Measurements from ENCODE around the gene NIP7. TPM values are rescaled to one million over a fixed set of nuclear protein-coding genes. Genes with fewer than 3 reads are reported as not detected.
"Not testable (repeated sequence)": the region's sequence is repeated elsewhere in the genome, so short reads cannot be mapped to it uniquely, and the experiment has no call there.

NIP7 gene
- total RNA-seq (2022) (55.4 and 62.1 TPM in 2 replicates), Bru-seq, nascent RNA (percentile 97 among the genes with signal in this experiment), BruChase-seq, experiment 1, labeled RNA remaining after a 6-hour chase (percentile 99 among the genes with signal in this experiment), BruChase-seq, experiment 2, labeled RNA remaining after a 2-hour chase (percentile 99 among the genes with signal in this experiment)
- long read RNA-seq, transcript NIP7-201 (5 exons, 2,402 nt) = major isoform, 213 of 237 reads
- long read RNA-seq, partial matches to known transcripts = 2 of 237 reads
- long read RNA-seq, other reads (novel, unspliced or antisense) = 17 of 237 reads

GRCh38 chr16:69339289-69340094 is at the start of gene NIP7, which contains the start of gene COG8:
TSS of gene NIP7 (plus strand) at chr16:69339772. CDS start at chr16:69339830, 58 bp downstream.
TSS of gene COG8 (minus strand) at chr16:69339564. CDS start at chr16:69339552, 12 bp downstream.
- peak within 1 kb of the TSS; percentile 95 for H3K27ac Mint-ChIP-seq (ENCODE audit: low read depth, unreplicated experiment)
- peak; percentile 76 for TF ChIP-seq CTCF (IDR thresholded peaks at IDR 0.05; ENCODE audit: unreplicated experiment)
- H3K36me3 Mint-ChIP-seq (ENCODE audit: insufficient read depth, unreplicated experiment) = peaks cover 80% of the 10 kb centered on the region
- peaks cover 5% of the 10 kb centered on the region for H3K4me1 Mint-ChIP-seq (ENCODE audit: insufficient read depth, unreplicated experiment)
- intact Hi-C loops (cut with micrococcal nuclease) = loop anchor here (1.0 to 5.0 kb wide), 2 partner anchors 9 to 258 kb away; partner anchors contain the start of gene PDF
- ChIA-PET POLR2A (interaction anchor here (0.6 to 6.5 kb wide), 18 partner anchors 9 to 1466 kb away, joined by 3 to 114 read pairs (median 4); partner anchors contain the start of genes EDC4, PDF, TERF2 and TMED6), CTCF (interaction anchor here (0.7 to 1.3 kb wide), 8 partner anchors 11 to 415 kb away, joined by 3 to 5 read pairs (median 3); partner anchors contain the start of gene NOB1)
- no peaks in the 10 kb centered on the region for H3K27me3 Mint-ChIP-seq (ENCODE audit: insufficient read depth, unreplicated experiment)
- H3K4me3 Mint-ChIP-seq (ENCODE audit: unreplicated experiment) = peak within 1 kb of the TSS; percentile 88
- no TSS peak for BruUV-seq (replicated peaks)
- H3K9me3 Mint-ChIP-seq (ENCODE audit: unreplicated experiment) = no peaks in the 10 kb centered on the region
- peak; percentile 99 for DNase-seq (ENCODE audit: unreplicated experiment)

DNA sequence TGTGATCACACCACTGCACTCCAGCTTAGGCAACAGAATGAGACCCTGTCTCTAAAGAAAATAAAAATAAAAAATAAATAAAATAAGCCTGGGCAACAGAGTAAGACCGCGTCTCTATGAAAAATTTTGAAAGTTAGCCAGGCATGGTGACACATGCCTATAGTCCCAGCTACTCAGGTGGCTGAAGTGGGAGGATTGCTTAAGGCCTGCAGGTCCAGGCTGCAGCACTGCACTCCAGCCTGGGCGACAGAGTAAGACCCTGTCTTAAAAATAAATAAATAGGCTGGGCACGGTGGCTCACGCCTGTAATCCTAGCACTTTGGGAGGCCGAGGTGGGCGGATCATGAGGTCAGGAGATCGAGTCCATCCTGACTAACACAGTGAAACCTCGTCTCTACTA is 47.9 kb upstream of the NIP7 start:
- H3K36me3 Mint-ChIP-seq (ENCODE audit: insufficient read depth, unreplicated experiment) = peaks cover 13% of the 10 kb centered on the region
- CTCF ChIA-PET = interaction anchor here (0.7 kb wide), 1 partner anchor 567 kb away, joined by 6 read pairs; no protein-coding TSS in a partner anchor
- H3K27me3 Mint-ChIP-seq (ENCODE audit: insufficient read depth, unreplicated experiment); DNase-seq (ENCODE audit: unreplicated experiment); H3K9me3 Mint-ChIP-seq (ENCODE audit: unreplicated experiment); BruUV-seq (replicated peaks); POLR2A ChIA-PET; intact Hi-C loops (cut with micrococcal nuclease); H3K27ac Mint-ChIP-seq (ENCODE audit: low read depth, unreplicated experiment); H3K4me1 Mint-ChIP-seq (ENCODE audit: insufficient read depth, unreplicated experiment); H3K4me3 Mint-ChIP-seq (ENCODE audit: unreplicated experiment): not testable (repeated sequence)

- POLR2A ChIA-PET = interaction anchor here (0.8 kb wide), 1 partner anchor 9 kb away, joined by 3 read pairs; no protein-coding TSS in a partner anchor
- BruUV-seq (replicated peaks) = no TSS peak
- CTCF ChIA-PET = interaction anchor here (0.6 to 0.7 kb wide), 2 partner anchors 136 to 189 kb away, joined by 3 to 4 read pairs; no protein-coding TSS in a partner anchor
- Mint-ChIP-seq H3K4me1 (ENCODE audit: insufficient read depth, unreplicated experiment) (peaks cover 6% of the 10 kb centered on the region), H3K36me3 (ENCODE audit: insufficient read depth, unreplicated experiment) (peaks cover 21% of the 10 kb centered on the region), H3K4me3 (ENCODE audit: unreplicated experiment) (no peak overlapping the region), H3K9me3 (ENCODE audit: unreplicated experiment) (no peaks in the 10 kb centered on the region), H3K27me3 (ENCODE audit: insufficient read depth, unreplicated experiment) (no peaks in the 10 kb centered on the region), H3K27ac (ENCODE audit: low read depth, unreplicated experiment) (no peak overlapping the region)
- DNase-seq (ENCODE audit: unreplicated experiment) = no peak
- intact Hi-C loops (cut with micrococcal nuclease) = no loop called here
- no peak for TF ChIP-seq CTCF (IDR thresholded peaks at IDR 0.05; ENCODE audit: unreplicated experiment)
These were observed 46.2 kb upstream of the NIP7 start for GRCh38 chr16:69293401-69293800.

DNA sequence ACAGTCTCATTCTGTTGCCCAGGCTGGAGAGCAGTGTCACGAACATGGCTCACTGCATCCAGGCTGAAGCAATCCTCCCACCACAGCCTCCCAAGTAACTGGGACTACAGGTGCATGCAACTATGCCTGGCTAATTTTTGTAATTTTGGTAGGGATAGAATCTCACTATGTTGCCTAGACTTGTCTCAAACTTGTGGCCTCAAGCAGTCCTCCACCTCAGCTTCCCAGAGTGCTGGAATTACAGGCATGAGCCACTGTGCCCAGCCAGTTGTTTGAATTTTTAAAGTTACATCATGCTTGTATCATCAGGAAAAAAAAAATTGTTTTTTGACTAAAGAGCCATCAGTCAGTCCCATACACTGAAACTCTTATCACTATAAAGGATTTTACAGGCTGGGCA is 45.5 kb upstream of the NIP7 start:
- ChIA-PET CTCF (no interaction called here), POLR2A (interaction anchor here (0.8 kb wide), 1 partner anchor 9 kb away, joined by 3 read pairs; no protein-coding TSS in a partner anchor)
- Mint-ChIP-seq H3K9me3 (ENCODE audit: unreplicated experiment) (no peaks in the 10 kb centered on the region), H3K27ac (ENCODE audit: low read depth, unreplicated experiment) (no peak overlapping the region), H3K36me3 (ENCODE audit: insufficient read depth, unreplicated experiment) (peaks cover 21% of the 10 kb centered on the region), H3K4me1 (ENCODE audit: insufficient read depth, unreplicated experiment) (peaks cover 6% of the 10 kb centered on the region), H3K27me3 (ENCODE audit: insufficient read depth, unreplicated experiment) (no peaks in the 10 kb centered on the region), H3K4me3 (ENCODE audit: unreplicated experiment) (no peak overlapping the region)
- DNase-seq (ENCODE audit: unreplicated experiment) = no peak
- no peak for TF ChIP-seq CTCF (IDR thresholded peaks at IDR 0.05; ENCODE audit: unreplicated experiment)
- intact Hi-C loops (cut with micrococcal nuclease) = no loop called here
- no TSS peak for BruUV-seq (replicated peaks)

- intact Hi-C loops (cut with micrococcal nuclease); H3K27ac Mint-ChIP-seq (ENCODE audit: low read depth, unreplicated experiment); BruUV-seq (replicated peaks); H3K4me3 Mint-ChIP-seq (ENCODE audit: unreplicated experiment); H3K9me3 Mint-ChIP-seq (ENCODE audit: unreplicated experiment); H3K27me3 Mint-ChIP-seq (ENCODE audit: insufficient read depth, unreplicated experiment); DNase-seq (ENCODE audit: unreplicated experiment); H3K4me1 Mint-ChIP-seq (ENCODE audit: insufficient read depth, unreplicated experiment): not testable (repeated sequence)
- H3K36me3 Mint-ChIP-seq (ENCODE audit: insufficient read depth, unreplicated experiment) = peaks cover 37% of the 10 kb centered on the region
- ChIA-PET POLR2A (interaction anchor here (0.6 to 1.7 kb wide), 2 partner anchors 13 to 757 kb away, joined by 3 to 4 read pairs; partner anchors contain the start of gene ZFP90), CTCF (interaction anchor here (0.6 to 1.5 kb wide), 5 partner anchors 10 to 1767 kb away, joined by 3 to 7 read pairs (median 5); no protein-coding TSS in a partner anchor)
These were observed 42.8 kb upstream of the NIP7 start for GRCh38 chr16:69296771-69297170.

All from MCF 10A (cell line).